GM19372 (cell line): ENCODE data around the gene PTGFRN.
"Not testable (repeated sequence)": the region's sequence is repeated elsewhere in the genome, so short reads cannot be mapped to it uniquely, and the experiment has no call there.

Experiments
- ATAC-seq: cut with Tn5 transposase; IDR thresholded peaks from one replicate; pipeline ENCODE4 v1.9.1; 2021; ENCODE audit warnings: mild to moderate bottlenecking, low read depth, moderate library complexity; ENCODE audit not compliant: unreplicated experiment

PTGFRN gene

GRCh38 chr1:116914667-116915066, 5.0 kb downstream of the PTGFRN start:
- no peak for ATAC-seq

- no peak for ATAC-seq
These were observed 5.5 kb downstream of the PTGFRN start for GRCh38 chr1:116915086-116915661.

- ATAC-seq, result no peak
These were observed 6.3 kb downstream of the PTGFRN start for GRCh38 chr1:116916002-116916401.

- no peak for ATAC-seq
These were observed 7.1 kb downstream of the PTGFRN start for GRCh38 chr1:116916533-116917445.

- ATAC-seq, result no peak
These were observed 9.1 kb downstream of the PTGFRN start for GRCh38 chr1:116918714-116919357.

- ATAC-seq, result no peak
These were observed 10.1 kb downstream of the PTGFRN start for GRCh38 chr1:116919802-116920201.

GRCh38 chr1:116920211-116920610, 10.5 kb downstream of the PTGFRN start:
- ATAC-seq, result no peak

- ATAC-seq, result no peak
These were observed 11.7 kb downstream of the PTGFRN start for GRCh38 chr1:116921301-116921885.

- no peak for ATAC-seq
These were observed 12.2 kb downstream of the PTGFRN start for GRCh38 chr1:116921937-116922336.

- ATAC-seq, result no peak
These were observed 13.7 kb downstream of the PTGFRN start for GRCh38 chr1:116923421-116923820.

GRCh38 chr1:116927049-116927798, 17.5 kb downstream of the PTGFRN start:
- no peak for ATAC-seq

GRCh38 chr1:116929961-116930592, 20.4 kb downstream of the PTGFRN start:
- ATAC-seq, result no peak

- ATAC-seq, result no peak
These were observed 21.6 kb downstream of the PTGFRN start for GRCh38 chr1:116931016-116931918.

GRCh38 chr1:116933606-116934515, 24.1 kb downstream of the PTGFRN start:
- no peak for ATAC-seq

- no peak for ATAC-seq
These were observed 25.0 kb downstream of the PTGFRN start for GRCh38 chr1:116934586-116935207.

GRCh38 chr1:116938216-116938615, 28.5 kb downstream of the PTGFRN start:
- ATAC-seq, result no peak

- ATAC-seq, result not testable (repeated sequence)
These were observed 30.2 kb downstream of the PTGFRN start for GRCh38 chr1:116939780-116940543.
